Measurements from ENCODE around the gene TIGD3. TPM values are rescaled to one million over a fixed set of nuclear protein-coding genes. Genes with fewer than 3 reads are reported as not detected.
A peak's percentile ranks its signal among the peaks of the same experiment; 100 is the strongest.

Gene TIGD3
- total and polyA plus RNA-seq, 2 of the 13 experiments (the other 11 are each of a cell fraction or from before 2014, with no cell fraction given), result 0.49 to 4.9 TPM

DNA sequence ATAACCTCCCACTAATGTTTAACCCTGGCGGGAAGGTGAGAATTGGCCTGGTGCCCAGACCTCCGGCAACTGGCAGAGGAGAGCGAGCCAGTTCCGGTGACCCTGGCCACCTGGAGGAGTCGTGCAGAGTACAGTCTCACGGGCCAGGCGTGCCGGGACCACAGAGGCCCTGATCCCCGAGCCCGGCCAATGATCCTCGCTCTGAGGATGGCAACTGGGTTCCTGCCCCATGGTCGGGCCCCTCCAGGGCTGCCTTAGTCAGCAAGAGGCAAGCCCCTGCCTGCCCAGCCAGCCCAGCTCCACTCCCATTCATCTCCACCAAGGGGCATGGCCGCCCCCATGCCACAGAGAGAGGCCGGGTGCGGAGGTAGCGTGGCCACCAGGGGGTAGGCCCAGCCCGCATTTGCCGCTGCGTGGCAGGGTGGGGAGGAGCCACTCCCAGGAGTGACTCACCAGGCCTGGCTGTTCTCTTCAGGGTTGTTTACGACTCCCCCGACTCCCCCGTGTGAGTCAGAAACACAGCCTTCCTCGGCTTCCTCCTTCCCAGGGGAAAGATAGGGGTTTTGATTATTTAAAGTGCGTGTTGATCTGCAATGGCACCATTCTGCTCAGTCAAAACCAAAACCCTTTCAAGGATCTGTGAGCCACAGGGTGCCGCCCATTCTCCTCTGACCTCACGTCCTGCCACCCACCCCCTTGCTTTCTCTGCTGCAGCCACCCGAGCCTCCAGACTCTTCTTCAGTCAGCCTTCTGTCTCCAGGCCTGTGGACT, 27.7 kb downstream of the TIGD3 start, which contains the start of gene SLC25A45 (continued):
- TF ChIP-seq, protein P1, sequence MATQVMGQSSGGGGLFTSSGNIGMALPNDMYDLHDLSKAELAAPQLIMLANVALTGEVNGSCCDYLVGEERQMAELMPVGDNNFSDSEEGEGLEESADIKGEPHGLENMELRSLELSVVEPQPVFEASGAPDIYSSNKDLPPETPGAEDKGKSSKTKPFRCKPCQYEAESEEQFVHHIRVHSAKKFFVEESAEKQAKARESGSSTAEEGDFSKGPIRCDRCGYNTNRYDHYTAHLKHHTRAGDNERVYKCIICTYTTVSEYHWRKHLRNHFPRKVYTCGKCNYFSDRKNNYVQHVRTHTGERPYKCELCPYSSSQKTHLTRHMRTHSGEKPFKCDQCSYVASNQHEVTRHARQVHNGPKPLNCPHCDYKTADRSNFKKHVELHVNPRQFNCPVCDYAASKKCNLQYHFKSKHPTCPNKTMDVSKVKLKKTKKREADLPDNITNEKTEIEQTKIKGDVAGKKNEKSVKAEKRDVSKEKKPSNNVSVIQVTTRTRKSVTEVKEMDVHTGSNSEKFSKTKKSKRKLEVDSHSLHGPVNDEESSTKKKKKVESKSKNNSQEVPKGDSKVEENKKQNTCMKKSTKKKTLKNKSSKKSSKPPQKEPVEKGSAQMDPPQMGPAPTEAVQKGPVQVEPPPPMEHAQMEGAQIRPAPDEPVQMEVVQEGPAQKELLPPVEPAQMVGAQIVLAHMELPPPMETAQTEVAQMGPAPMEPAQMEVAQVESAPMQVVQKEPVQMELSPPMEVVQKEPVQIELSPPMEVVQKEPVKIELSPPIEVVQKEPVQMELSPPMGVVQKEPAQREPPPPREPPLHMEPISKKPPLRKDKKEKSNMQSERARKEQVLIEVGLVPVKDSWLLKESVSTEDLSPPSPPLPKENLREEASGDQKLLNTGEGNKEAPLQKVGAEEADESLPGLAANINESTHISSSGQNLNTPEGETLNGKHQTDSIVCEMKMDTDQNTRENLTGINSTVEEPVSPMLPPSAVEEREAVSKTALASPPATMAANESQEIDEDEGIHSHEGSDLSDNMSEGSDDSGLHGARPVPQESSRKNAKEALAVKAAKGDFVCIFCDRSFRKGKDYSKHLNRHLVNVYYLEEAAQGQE (IDR thresholded peaks at IDR 0.05; ENCODE audit: borderline replicate concordance in 1 of 2, low read depth in 1 of 2, low read length in 2 of 2), result 0 out of 4 replicates have a peak, but pooled peaks of 1 of the 2 experiments have one; percentile 30
- TF ChIP-seq ZNF530 (CRISPR knock-in tag; IDR thresholded peaks at IDR 0.05; ENCODE audit: low read depth) (no peak), ZNF17 (CRISPR knock-in tag; IDR thresholded peaks at IDR 0.05) (0 out of 2 replicates have a peak, but pooled peaks have one; percentile 52), RAD21 (CRISPR knock-in tag; IDR thresholded peaks at IDR 0.05) (peak; percentile 95), RFX3 (CRISPR knock-in tag; IDR thresholded peaks at IDR 0.05) (no peak), ETV6 (CRISPR knock-in tag; conservative IDR thresholded peaks at IDR 0.05) (peak; percentile 9), MIER2 (CRISPR knock-in tag; IDR thresholded peaks at IDR 0.05) (no peak), SRSF1 (optimal IDR thresholded peaks at IDR 0.05; ENCODE audit: low read depth, low read length) (peak; percentile 34), ZKSCAN8 (CRISPR knock-in tag; IDR thresholded peaks at IDR 0.05; ENCODE audit: borderline replicate concordance) (peak; percentile 88), BORCS8-MEF2B (CRISPR knock-in tag; IDR thresholded peaks at IDR 0.05) (peak; percentile 50; the same call in 1 of the 2 replicates), NFE2 (CRISPR knock-in tag; IDR thresholded peaks at IDR 0.05) (no peak), ZFP62 (CRISPR knock-in tag; IDR thresholded peaks at IDR 0.05) (no peak)
- TF ChIP-seq, protein P2, sequence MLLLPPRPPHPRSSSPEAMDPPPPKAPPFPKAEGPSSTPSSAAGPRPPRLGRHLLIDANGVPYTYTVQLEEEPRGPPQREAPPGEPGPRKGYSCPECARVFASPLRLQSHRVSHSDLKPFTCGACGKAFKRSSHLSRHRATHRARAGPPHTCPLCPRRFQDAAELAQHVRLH (CRISPR knock-in tag; IDR thresholded peaks at IDR 0.05; ENCODE audit: borderline replicate concordance, low read depth), result 0 out of 2 replicates have a peak, but pooled peaks have one; percentile 47
- TF ChIP-seq, protein P3, sequence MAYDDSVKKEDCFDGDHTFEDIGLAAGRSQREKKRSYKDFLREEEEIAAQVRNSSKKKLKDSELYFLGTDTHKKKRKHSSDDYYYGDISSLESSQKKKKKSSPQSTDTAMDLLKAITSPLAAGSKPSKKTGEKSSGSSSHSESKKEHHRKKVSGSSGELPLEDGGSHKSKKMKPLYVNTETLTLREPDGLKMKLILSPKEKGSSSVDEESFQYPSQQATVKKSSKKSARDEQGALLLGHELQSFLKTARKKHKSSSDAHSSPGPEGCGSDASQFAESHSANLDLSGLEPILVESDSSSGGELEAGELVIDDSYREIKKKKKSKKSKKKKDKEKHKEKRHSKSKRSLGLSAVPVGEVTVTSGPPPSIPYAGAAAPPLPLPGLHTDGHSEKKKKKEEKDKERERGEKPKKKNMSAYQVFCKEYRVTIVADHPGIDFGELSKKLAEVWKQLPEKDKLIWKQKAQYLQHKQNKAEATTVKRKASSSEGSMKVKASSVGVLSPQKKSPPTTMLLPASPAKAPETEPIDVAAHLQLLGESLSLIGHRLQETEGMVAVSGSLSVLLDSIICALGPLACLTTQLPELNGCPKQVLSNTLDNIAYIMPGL (CRISPR knock-in tag; IDR thresholded peaks at IDR 0.05; ENCODE audit: borderline replicate concordance in 1 of 2, low read depth in 1 of 2), result peak; percentile 87 to 89
- TF ChIP-seq, protein P4, sequence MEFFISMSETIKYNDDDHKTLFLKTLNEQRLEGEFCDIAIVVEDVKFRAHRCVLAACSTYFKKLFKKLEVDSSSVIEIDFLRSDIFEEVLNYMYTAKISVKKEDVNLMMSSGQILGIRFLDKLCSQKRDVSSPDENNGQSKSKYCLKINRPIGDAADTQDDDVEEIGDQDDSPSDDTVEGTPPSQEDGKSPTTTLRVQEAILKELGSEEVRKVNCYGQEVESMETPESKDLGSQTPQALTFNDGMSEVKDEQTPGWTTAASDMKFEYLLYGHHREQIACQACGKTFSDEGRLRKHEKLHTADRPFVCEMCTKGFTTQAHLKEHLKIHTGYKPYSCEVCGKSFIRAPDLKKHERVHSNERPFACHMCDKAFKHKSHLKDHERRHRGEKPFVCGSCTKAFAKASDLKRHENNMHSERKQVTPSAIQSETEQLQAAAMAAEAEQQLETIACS (CRISPR knock-in tag; IDR thresholded peaks at IDR 0.05), result no peak
- TF ChIP-seq, protein P5, sequence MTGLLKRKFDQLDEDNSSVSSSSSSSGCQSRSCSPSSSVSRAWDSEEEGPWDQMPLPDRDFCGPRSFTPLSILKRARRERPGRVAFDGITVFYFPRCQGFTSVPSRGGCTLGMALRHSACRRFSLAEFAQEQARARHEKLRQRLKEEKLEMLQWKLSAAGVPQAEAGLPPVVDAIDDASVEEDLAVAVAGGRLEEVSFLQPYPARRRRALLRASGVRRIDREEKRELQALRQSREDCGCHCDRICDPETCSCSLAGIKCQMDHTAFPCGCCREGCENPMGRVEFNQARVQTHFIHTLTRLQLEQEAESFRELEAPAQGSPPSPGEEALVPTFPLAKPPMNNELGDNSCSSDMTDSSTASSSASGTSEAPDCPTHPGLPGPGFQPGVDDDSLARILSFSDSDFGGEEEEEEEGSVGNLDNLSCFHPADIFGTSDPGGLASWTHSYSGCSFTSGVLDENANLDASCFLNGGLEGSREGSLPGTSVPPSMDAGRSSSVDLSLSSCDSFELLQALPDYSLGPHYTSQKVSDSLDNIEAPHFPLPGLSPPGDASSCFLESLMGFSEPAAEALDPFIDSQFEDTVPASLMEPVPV (CRISPR knock-in tag; IDR thresholded peaks at IDR 0.05), result peak; percentile 93
- TF ChIP-seq, protein P6, sequence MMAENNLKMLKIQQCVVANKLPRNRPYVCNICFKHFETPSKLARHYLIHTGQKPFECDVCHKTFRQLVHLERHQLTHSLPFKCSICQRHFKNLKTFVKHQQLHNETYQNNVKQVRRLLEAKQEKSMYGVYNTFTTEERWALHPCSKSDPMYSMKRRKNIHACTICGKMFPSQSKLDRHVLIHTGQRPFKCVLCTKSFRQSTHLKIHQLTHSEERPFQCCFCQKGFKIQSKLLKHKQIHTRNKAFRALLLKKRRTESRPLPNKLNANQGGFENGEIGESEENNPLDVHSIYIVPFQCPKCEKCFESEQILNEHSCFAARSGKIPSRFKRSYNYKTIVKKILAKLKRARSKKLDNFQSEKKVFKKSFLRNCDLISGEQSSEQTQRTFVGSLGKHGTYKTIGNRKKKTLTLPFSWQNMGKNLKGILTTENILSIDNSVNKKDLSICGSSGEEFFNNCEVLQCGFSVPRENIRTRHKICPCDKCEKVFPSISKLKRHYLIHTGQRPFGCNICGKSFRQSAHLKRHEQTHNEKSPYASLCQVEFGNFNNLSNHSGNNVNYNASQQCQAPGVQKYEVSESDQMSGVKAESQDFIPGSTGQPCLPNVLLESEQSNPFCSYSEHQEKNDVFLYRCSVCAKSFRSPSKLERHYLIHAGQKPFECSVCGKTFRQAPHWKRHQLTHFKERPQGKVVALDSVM (CRISPR knock-in tag; IDR thresholded peaks at IDR 0.05), result peak; percentile 83
